Smooth muscle cell (in vitro differentiated cells): ENCODE results near the gene HCAR1. TPM values are rescaled to one million over a fixed set of nuclear protein-coding genes. Genes with fewer than 3 reads are reported as not detected.

ENCODE experiments used
- DNase-seq: peaks from one replicate; lab custom pipeline; 2025; ENCODE audit not compliant: unreplicated experiment; lab: John Stamatoyannopoulos, UW
- H2AFZ ChIP-seq: fragments of 200-600 bp; sonication (generic); 2 replicates; pipeline ENCODE4 v1.6.0; 2016; ENCODE audit warnings: antibody characterized with exemption, low read depth, mild to moderate bottlenecking
- H3F3A ChIP-seq: fragments of 200-600 bp; sonication (generic); 2 replicates; pipeline ENCODE4 v1.6.0; 2017; ENCODE audit warnings: antibody characterized with exemption, low read depth
- H3K27ac ChIP-seq: fragments of 200-600 bp; sonication (generic); 2 replicates; pipeline ENCODE4 v1.5.1; 2016; ENCODE audit warnings: low read depth, mild to moderate bottlenecking
- H3K27me3 ChIP-seq: fragments of 200-600 bp; sonication (generic); 2 replicates; pipeline ENCODE4 v1.6.1; 2016; ENCODE audit warnings: low read depth, mild to moderate bottlenecking
- H3K36me3 ChIP-seq: fragments of 200-600 bp; sonication (generic); 2 replicates; pipeline ENCODE4 v1.5.1; 2016; ENCODE audit warnings: low read depth
- H3K4me1 ChIP-seq: fragments of 200-600 bp; sonication (generic); 2 replicates; pipeline ENCODE4 v1.5.1; 2016; ENCODE audit warnings: low read depth
- H3K4me2 ChIP-seq: fragments of 200-600 bp; sonication (generic); 2 replicates; pipeline ENCODE4 v1.6.0; 2016; ENCODE audit warnings: mild to moderate bottlenecking
- H3K4me3 ChIP-seq: fragments of 200-600 bp; sonication (generic); 2 replicates; pipeline ENCODE4 v1.5.1; 2016; ENCODE audit warnings: mild to moderate bottlenecking
- H3K79me2 ChIP-seq: fragments of 200-600 bp; sonication (generic); 2 replicates; pipeline ENCODE4 v1.6.0; 2016; ENCODE audit warnings: low read depth, mild to moderate bottlenecking
- H3K9ac ChIP-seq: fragments of 200-600 bp; sonication (generic); 2 replicates; pipeline ENCODE4 v1.6.0; 2016; ENCODE audit warnings: low read depth
- H3K9me3 ChIP-seq: fragments of 200-600 bp; sonication (generic); replicated peaks from 2 replicates; pipeline ENCODE4 v1.5.1; 2016; ENCODE audit warnings: low read depth
- H4K20me1 ChIP-seq: fragments of 200-600 bp; sonication (generic); 2 replicates; pipeline ENCODE4 v1.6.0; 2016; ENCODE audit warnings: low read depth
- WGBS: methylation state at CpG from one replicate; pipeline ENCODE4 v1.1.7; 2016; ENCODE audit warnings: low lambda C conversion rate; 5-methylcytosine and 5-hydroxymethylcytosine counted together
- polyA plus RNA-seq: library from polyadenylated mRNA; unstranded; fragments of >200 nt; fragmentation: Nextera tagmentation; extraction: Ambion mirVana; gene quantifications from 2 replicates; pipeline ENCODE4 v1.2.1, GENCODE V29; 2016
- total RNA-seq: library from RNA; depleted of rRNA; stranded (reverse); fragments of >200 nt; gene quantifications from 2 replicates; pipeline ENCODE4 v1.2.3, GENCODE V29; 2014
- TF ChIP-seq, protein P1 (sequence below): fragments of 200-600 bp; sonication (generic); IDR thresholded peaks from 2 replicates; pipeline ENCODE4 v1.5.1; 2017; ENCODE audit warnings: borderline replicate concordance, mild to moderate bottlenecking, antibody characterized with exemption; ENCODE audit not compliant: insufficient read depth, poor library complexity, severe bottlenecking

The HCAR1 gene
- total RNA-seq (not detected in 2 replicates), polyA plus RNA-seq (not detected in 2 replicates)

GRCh38 chr12:122730215-122731014 is at the start of gene HCAR1:
Gene HCAR1 (minus strand): TSS chr12:122730844. CDS start chr12:122730339, 505 bp downstream.
- no peak within 1 kb of the TSS for H2AFZ ChIP-seq
- H3K79me2 ChIP-seq = no peaks in the 10 kb centered on the region
- no peaks in the 10 kb centered on the region for H3K4me1 ChIP-seq
- no peaks in the 10 kb centered on the region for H3F3A ChIP-seq
- DNase-seq = no peak
- no peaks in the 10 kb centered on the region for H3K36me3 ChIP-seq
- H3K4me2 ChIP-seq = no peak within 1 kb of the TSS
- no peaks in the 10 kb centered on the region for H4K20me1 ChIP-seq
- H3K9me3 ChIP-seq = no peaks in the 10 kb centered on the region
- no peak within 1 kb of the TSS for H3K9ac ChIP-seq
- WGBS = 90% methylated on average over 32 of the region's 32 CpGs
- H3K4me3 ChIP-seq = no peak within 1 kb of the TSS
- H3K27me3 ChIP-seq = no peaks in the 10 kb centered on the region
- TF ChIP-seq, protein P1, sequence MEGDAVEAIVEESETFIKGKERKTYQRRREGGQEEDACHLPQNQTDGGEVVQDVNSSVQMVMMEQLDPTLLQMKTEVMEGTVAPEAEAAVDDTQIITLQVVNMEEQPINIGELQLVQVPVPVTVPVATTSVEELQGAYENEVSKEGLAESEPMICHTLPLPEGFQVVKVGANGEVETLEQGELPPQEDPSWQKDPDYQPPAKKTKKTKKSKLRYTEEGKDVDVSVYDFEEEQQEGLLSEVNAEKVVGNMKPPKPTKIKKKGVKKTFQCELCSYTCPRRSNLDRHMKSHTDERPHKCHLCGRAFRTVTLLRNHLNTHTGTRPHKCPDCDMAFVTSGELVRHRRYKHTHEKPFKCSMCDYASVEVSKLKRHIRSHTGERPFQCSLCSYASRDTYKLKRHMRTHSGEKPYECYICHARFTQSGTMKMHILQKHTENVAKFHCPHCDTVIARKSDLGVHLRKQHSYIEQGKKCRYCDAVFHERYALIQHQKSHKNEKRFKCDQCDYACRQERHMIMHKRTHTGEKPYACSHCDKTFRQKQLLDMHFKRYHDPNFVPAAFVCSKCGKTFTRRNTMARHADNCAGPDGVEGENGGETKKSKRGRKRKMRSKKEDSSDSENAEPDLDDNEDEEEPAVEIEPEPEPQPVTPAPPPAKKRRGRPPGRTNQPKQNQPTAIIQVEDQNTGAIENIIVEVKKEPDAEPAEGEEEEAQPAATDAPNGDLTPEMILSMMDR = no peak
- H3K27ac ChIP-seq = no peak within 1 kb of the TSS

DNA sequence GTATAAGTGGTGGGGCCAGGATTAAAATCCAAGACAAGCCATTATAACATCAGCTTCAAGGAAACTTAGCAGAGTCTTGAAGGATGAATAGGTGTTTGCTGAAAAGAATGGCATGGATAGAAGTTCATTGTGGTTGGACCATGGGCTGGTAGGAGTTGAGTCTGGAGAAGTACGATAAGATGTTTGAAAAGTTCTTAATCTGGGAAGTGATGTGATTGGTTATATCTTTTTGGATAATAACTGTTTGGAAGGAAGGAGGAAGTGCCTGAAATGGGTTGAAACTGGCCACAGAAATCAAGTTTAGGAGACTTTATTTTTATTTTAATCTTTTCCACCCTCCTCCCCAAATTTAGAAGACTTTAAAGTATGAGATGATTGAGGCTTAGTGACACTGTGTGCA is 26.9 kb upstream of the HCAR1 start:
- H3K4me1 ChIP-seq = peaks cover 9% of the 10 kb centered on the region
- TF ChIP-seq, protein P1 = no peak
- WGBS = 100% methylated on average over 1 of the region's 1 CpG
- no peaks in the 10 kb centered on the region for H3K9me3 ChIP-seq
- peaks cover 40% of the 10 kb centered on the region for H4K20me1 ChIP-seq
- H3K4me3 ChIP-seq = no peak overlapping the region
- peaks cover 13% of the 10 kb centered on the region for H3K36me3 ChIP-seq
- no peaks in the 10 kb centered on the region for H3F3A ChIP-seq
- H2AFZ ChIP-seq = no peak overlapping the region
- H3K27me3 ChIP-seq = no peaks in the 10 kb centered on the region
- DNase-seq = no peak
- no peak overlapping the region for H3K9ac ChIP-seq
- H3K79me2 ChIP-seq = peaks cover 77% of the 10 kb centered on the region
- H3K27ac ChIP-seq = no peak overlapping the region
- H3K4me2 ChIP-seq = no peak overlapping the region

DNA sequence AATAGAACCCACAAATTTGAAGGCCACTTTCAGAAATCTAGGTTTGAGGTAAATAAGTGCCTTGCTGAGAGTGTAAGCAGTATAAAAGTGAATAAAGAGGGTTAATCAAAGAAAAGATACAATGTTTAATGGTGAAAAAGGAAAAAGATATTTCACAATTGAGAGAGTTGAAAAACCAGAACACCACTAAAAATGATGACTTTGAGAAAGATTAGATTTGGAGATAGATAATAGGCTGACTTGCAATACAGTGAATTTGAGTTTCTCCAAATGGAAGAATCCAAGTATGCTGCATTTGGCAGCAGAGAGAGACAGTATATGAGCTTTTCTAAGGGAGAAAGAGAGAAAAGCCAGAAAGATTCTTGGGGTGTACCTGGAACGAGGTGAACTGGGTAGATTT is 24.1 kb upstream of the HCAR1 start:
- DNase-seq = no peak
- no peak overlapping the region for H3K4me2 ChIP-seq
- H3K9ac ChIP-seq = peak overlapping the region; percentile 95
- H3K4me3 ChIP-seq = no peak overlapping the region
- no peak overlapping the region for H2AFZ ChIP-seq
- peaks cover 5% of the 10 kb centered on the region for H3K36me3 ChIP-seq
- no peak overlapping the region for H3K27ac ChIP-seq
- no peaks in the 10 kb centered on the region for H3F3A ChIP-seq
- H3K9me3 ChIP-seq = no peaks in the 10 kb centered on the region
- peaks cover 15% of the 10 kb centered on the region for H3K4me1 ChIP-seq
- peaks cover 15% of the 10 kb centered on the region for H4K20me1 ChIP-seq
- no peaks in the 10 kb centered on the region for H3K27me3 ChIP-seq
- WGBS = 97% methylated on average over 1 of the region's 1 CpG
- TF ChIP-seq, protein P1 = no peak
- peaks cover 62% of the 10 kb centered on the region for H3K79me2 ChIP-seq

DNA sequence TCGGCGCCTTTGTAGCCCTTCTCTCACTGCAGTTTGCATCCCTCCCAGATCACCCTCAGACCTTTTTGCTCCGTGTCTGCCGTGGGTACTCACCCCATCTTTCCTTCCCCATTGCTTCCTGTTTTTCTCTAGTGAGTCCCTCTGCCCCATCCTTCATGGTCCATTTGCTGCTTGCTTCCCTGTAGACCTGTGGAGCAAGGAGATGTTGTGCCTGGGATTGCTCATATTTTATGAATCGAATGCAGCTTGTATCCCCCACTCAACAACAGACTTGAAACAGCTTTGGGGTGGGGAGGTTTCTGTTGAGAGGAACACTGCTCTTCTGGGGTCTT is 22.6 kb upstream of the HCAR1 start:
- H3K4me3 ChIP-seq = peak overlapping the region; percentile 79
- peaks cover 51% of the 10 kb centered on the region for H3K79me2 ChIP-seq
- peak overlapping the region; percentile 80 for H3K27ac ChIP-seq
- peaks cover 5% of the 10 kb centered on the region for H3K36me3 ChIP-seq
- peaks cover 15% of the 10 kb centered on the region for H3K4me1 ChIP-seq
- TF ChIP-seq, protein P1 = no peak
- H2AFZ ChIP-seq = peak overlapping the region; percentile 56
- no peaks in the 10 kb centered on the region for H3K27me3 ChIP-seq
- peak overlapping the region; percentile 95 for H3K9ac ChIP-seq
- H3F3A ChIP-seq = no peaks in the 10 kb centered on the region
- peak overlapping the region; percentile 86 for H3K4me2 ChIP-seq
- DNase-seq = no peak
- H3K9me3 ChIP-seq = no peaks in the 10 kb centered on the region
- no peaks in the 10 kb centered on the region for H4K20me1 ChIP-seq
- 12% methylated on average over 5 of the region's 5 CpGs for WGBS
